HepG2 (cell line): Measurements from ENCODE around the gene PLLP. TPM values are rescaled to one million over a fixed set of nuclear protein-coding genes. Genes with fewer than 3 reads are reported as not detected.
A peak's percentile ranks its signal among the peaks of the same experiment; 100 is the strongest.

Experiments used
- HES4 ChIP-seq: sonication (generic); formaldehyde crosslinking; IDR thresholded peaks from 2 replicates; pipeline ENCODE4 v1.9.0; 2021; ENCODE audit warnings: mild to moderate bottlenecking, missing genetic modification reagents, borderline replicate concordance
- NFAT5 ChIP-seq: sonication (generic); formaldehyde crosslinking; IDR thresholded peaks from 2 replicates; pipeline ENCODE4 v1.4.0; 2020; ENCODE audit warnings: missing genetic modification reagents
- PRMT3 ChIP-seq: sonication (generic); formaldehyde crosslinking; IDR thresholded peaks from 2 replicates; pipeline ENCODE4 v1.8.1; 2022; ENCODE audit warnings: low read depth, mild to moderate bottlenecking, moderate library complexity, missing genetic modification reagents, borderline replicate concordance
- ZNF33A ChIP-seq: sonication (generic); formaldehyde crosslinking; IDR thresholded peaks from 2 replicates; pipeline ENCODE4 v1.5.1; 2020; ENCODE audit warnings: missing genetic modification reagents, mild to moderate bottlenecking, moderate library complexity, borderline replicate concordance
- ZNF33B ChIP-seq: sonication (generic); formaldehyde crosslinking; IDR thresholded peaks from 2 replicates; pipeline ENCODE4 v1.5.1; 2020; ENCODE audit warnings: mild to moderate bottlenecking, missing genetic modification reagents
- polyA plus RNA-seq, 8 experiments: library from polyadenylated mRNA; depleted of rRNA in 3 of 8; stranded (reverse) in 7 of 8; unstranded in 1 of 8; fragments of >200 nt; fragmentation: Illumina TruSeq in 4 of 8; extraction: Trizol in 4 of 8; gene quantifications; 2 replicates each; pipeline versions ENCODE4 v1.2.1 to v1.2.3, GENCODE V29; 2011 to 2016; ENCODE audit warnings: low read depth in 4 of 8, missing spikeins in 1 of 8, mixed read lengths in 1 of 8; ENCODE audit not compliant: insufficient read depth in 1 of 8
- total RNA-seq, 5 experiments: library from RNA; depleted of rRNA; stranded (reverse); fragments of >200 nt; fragmentation: Illumina TruSeq; extraction: Trizol; gene quantifications; 2 replicates each; pipeline ENCODE4 v1.2.3, GENCODE V29; 2016; ENCODE audit warnings: low read depth in 1 of 5

Gene PLLP
- total and polyA plus RNA-seq, 2 of the 13 experiments (the other 11 are each of a cell fraction or from before 2014, with no cell fraction given), result 60.6 to 127 TPM

GRCh38 chr16:57266531-57267260, 17.8 kb downstream of the PLLP start (continued):
- no peak for TF ChIP-seq HES4 (CRISPR knock-in tag)
- no peak for TF ChIP-seq PRMT3 (CRISPR knock-in tag)
- TF ChIP-seq ZNF33B, result 0 out of 2 replicates have a peak, but pooled peaks have one; percentile 45
- TF ChIP-seq ZNF33A (CRISPR knock-in tag), result no peak
- TF ChIP-seq NFAT5 (CRISPR knock-in tag), result no peak
